ENCODE results near the gene IL32.

The IL32 gene

GRCh38 chr16:3099732-3100499, 34.5 kb downstream of the IL32 start:
- peak overlapping the region; percentile 32 for H3K4me3 ChIP-seq (ENCODE audit: low read length)
- peak; percentile 83 for DNase-seq (ENCODE audit: low read depth, low spot score)

DNA sequence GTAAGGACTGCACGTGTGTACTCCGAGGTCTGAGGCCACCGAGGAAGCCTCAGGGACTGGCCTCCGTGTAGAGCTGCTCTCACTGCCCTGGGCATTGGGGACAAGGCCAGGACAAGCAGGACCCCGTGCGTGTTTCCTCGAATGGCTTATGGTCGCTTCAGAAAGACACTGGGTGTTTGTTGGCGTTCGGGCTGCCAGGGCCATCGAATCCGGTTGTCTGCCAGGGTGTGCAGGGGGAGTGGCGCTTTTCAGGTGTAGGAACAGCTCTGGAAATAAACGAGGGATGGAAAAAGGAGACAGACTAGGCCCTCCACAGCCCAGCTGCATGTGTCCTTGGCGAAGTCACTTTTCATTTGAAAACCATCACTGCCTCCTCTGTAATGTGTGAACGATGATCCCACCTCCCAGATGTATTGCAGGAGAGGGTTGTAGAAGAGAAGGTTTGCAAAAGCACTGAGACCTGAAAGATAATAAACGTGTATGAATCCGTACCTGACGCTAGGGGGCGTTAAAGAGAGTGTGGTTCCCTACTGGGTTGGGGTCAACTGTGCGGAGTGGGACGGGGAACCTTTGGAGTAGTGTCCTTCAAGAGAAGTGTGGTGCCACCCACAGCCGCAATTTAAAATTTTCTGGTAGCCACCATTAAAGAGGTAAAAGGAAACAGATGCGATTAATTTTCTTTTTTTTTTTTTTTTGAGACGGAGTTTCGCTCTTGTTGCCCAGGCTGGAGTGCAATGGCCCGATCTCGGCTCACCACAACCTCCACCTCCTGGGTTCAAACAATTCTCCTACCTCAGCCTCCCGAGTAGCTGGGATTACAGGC, 35.8 kb downstream of the IL32 start:
- H3K4me3 ChIP-seq (ENCODE audit: low read length) = no peak overlapping the region
- DNase-seq (ENCODE audit: low read depth, low spot score) = peak; percentile 49

DNA sequence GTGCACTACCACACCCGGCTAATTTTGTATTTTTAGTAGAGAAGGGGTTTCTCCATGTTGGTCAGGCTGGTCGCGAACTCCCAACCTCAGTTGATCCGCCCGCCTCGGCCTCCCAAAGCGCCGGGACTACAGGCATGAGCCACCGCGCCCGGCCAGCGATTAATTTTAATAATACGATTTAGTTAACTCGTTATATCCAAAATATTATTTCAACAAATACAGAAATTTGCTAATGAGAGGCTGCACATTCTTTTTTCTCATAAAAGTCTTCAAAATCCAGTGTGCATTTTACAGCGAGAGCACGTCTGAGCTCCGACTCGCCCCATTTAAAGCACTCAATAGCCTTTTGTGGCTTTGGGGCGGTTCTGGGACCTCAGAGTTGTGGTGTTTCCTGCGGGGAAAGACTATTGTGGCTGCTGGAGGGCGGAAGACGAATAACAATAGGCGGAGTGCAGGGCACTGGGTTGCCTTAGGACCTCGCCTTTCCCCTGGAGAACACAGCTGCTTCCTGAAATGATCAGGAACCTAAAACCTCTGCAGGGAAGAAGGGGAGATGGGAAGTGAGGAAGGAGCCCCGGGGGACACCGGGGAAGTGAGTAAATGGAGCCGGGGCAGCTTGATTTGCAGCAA, 36.5 kb downstream of the IL32 start:
- H3K4me3 ChIP-seq (ENCODE audit: low read length) = no peak overlapping the region
- no peak for DNase-seq (ENCODE audit: low read depth, low spot score)

GRCh38 chr16:3106205-3106928, 40.9 kb downstream of the IL32 start:
- DNase-seq (ENCODE audit: low read depth, low spot score) = peak; percentile 60

GRCh38 chr16:3112058-3112880, 46.8 kb downstream of the IL32 start, which contains the start of gene ZNF205:
Gene ZNF205, plus strand, starts transcription at chr16:3112586. Its CDS starts 845 bp downstream, at chr16:3113431.
- no peak within 1 kb of the TSS for H3K4me3 ChIP-seq (ENCODE audit: low read length)
- DNase-seq (ENCODE audit: low read depth, low spot score) = no peak

More at GRCh38 chr16:3106205-3106928, 40.9 kb downstream of the IL32 start:
- peak overlapping the region; percentile 60 for H3K4me3 ChIP-seq (ENCODE audit: low read length)

- no peak overlapping the region for H3K4me3 ChIP-seq (ENCODE audit: low read length)
- no peak for DNase-seq (ENCODE audit: low read depth, low spot score)
These were observed 47.6 kb downstream of the IL32 start for GRCh38 chr16:3112881-3113574.

DNA sequence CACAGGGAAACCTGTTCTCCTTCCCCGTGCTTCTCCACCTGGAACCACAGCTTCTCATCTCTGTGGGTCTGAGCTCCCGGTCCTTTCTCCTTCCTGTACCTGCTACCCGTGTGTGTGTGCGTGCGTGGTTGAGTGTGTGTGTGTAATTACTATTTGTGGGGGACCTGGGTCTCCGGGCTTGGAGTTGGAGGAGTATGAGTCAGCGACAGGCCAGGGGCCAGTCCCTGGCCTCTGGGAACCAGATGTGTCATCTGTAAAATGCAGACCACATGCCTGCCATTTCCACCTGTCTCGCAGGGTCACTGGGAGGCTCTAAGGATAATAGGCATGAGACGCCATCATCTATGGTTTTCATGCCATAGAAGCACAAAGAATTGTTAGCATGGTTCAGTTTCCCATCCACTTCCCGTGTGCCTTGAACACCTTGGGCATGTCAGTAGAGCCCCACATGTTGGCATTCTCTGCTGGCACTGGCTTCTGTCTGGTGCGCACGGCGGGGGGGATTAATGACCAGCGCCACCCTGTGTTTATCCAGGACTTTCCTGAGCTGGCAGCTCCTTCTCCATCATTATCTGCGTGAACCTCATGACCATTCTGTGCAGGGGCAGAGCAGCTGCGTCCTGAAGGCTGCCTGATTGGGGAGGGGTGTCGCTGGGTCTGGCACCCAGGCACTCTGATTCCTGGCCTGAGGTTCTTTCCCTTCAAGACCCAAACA, 48.5 kb downstream of the IL32 start:
- no peak overlapping the region for H3K4me3 ChIP-seq (ENCODE audit: low read length)
- DNase-seq (ENCODE audit: low read depth, low spot score) = no peak

- no peak for DNase-seq (ENCODE audit: low read depth, low spot score)
- no peak overlapping the region for H3K4me3 ChIP-seq (ENCODE audit: low read length)
These were observed 49.6 kb downstream of the IL32 start for GRCh38 chr16:3115003-3115402.

GRCh38 chr16:3115561-3115960, 50.1 kb downstream of the IL32 start:
- DNase-seq (ENCODE audit: low read depth, low spot score) = no peak
- H3K4me3 ChIP-seq (ENCODE audit: low read length) = no peak overlapping the region

DNA sequence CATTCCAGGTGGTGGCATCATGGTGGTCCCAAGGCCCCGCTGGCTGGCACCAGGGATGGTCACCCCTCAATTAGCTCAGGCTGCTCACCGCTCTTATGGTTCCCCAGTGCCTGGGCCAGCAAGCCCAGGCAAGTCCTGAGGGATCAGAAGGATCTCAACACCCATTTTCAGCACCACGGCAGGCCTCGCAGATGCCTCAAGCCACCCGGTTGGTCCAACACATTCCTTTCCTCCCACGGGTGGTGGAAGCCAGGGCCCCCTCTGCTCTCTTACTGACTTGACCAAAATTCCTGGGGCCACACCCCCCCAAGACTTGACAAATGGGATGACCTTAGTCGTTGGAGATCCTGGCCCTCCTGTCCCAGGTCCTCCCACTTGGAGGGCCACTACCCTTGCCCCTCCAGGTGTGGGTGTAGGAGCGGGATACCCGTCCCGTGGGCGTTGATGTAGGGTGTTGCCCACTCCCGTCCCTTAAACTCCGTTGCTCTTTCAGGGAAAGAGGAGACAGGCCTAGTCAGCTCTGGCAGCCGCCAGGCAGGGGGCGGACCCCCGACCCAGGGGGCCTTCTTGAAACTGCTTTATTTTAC, 52.9 kb downstream of the IL32 start:
- H3K4me3 ChIP-seq (ENCODE audit: low read length) = no peak overlapping the region
- DNase-seq (ENCODE audit: low read depth, low spot score) = no peak

- no peak for DNase-seq (ENCODE audit: low read depth, low spot score)
- H3K4me3 ChIP-seq (ENCODE audit: low read length) = no peak overlapping the region
These were observed 53.4 kb downstream of the IL32 start for GRCh38 chr16:3118846-3119245.

All from Jurkat, Clone E6-1 (cell line).